MCF 10A (cell line): ENCODE results near the gene DOK4. TPM values are rescaled to one million over a fixed set of nuclear protein-coding genes. Genes with fewer than 3 reads are reported as not detected.

ENCODE experiments used
- BruUV-seq: library from RNA; stranded (reverse); fragments of 400-500 nt; replicated peaks from 2 replicates; lab custom pipeline; 2021; lab: Mats Ljungman, UMichigan
- CTCF ChIA-PET: fragments of 300-600 bp; sonication (Branson Sonifier 250); formaldehyde crosslinking; extraction: SDS; loops from one replicate; lab custom pipeline; 2021; ENCODE audit warnings: antibody characterized with exemption, inconsistent platforms; lab: Yijun Ruan, JAX
- POLR2A ChIA-PET: fragments of 300-600, 350-650 bp; sonication (Branson Sonifier 250); formaldehyde crosslinking; extraction: SDS; loops from one replicate; lab custom pipeline; 2020; ENCODE audit warnings: antibody characterized with exemption, inconsistent platforms; lab: Yijun Ruan, JAX
- DNase-seq: peaks from one replicate; pipeline ENCODE4 v3.0.0-alpha.2; 2018; ENCODE audit not compliant: unreplicated experiment
- H3K27ac Mint-ChIP-seq: one replicate; pipeline ENCODE4 v1.8.0; 2022; ENCODE audit warnings: mild to moderate bottlenecking, low read depth, mixed read lengths; ENCODE audit not compliant: unreplicated experiment
- H3K27me3 Mint-ChIP-seq: one replicate; pipeline ENCODE4 v1.8.0; 2022; ENCODE audit warnings: mixed read lengths; ENCODE audit not compliant: insufficient read depth, unreplicated experiment
- H3K36me3 Mint-ChIP-seq: one replicate; pipeline ENCODE4 v1.8.0; 2022; ENCODE audit warnings: mild to moderate bottlenecking, moderate library complexity, mixed read lengths; ENCODE audit not compliant: insufficient read depth, unreplicated experiment
- H3K4me1 Mint-ChIP-seq: one replicate; pipeline ENCODE4 v1.8.0; 2022; ENCODE audit warnings: mixed read lengths; ENCODE audit not compliant: insufficient read depth, unreplicated experiment
- H3K4me3 Mint-ChIP-seq: one replicate; pipeline ENCODE4 v1.8.0; 2022; ENCODE audit warnings: mild to moderate bottlenecking, moderate library complexity, mixed read lengths; ENCODE audit not compliant: unreplicated experiment
- H3K9me3 Mint-ChIP-seq: one replicate; pipeline ENCODE4 v1.8.0; 2022; ENCODE audit warnings: mixed read lengths; ENCODE audit not compliant: unreplicated experiment
- CTCF ChIP-seq: fragments of 200-600 bp; IDR thresholded peaks from one replicate; pipeline ENCODE4 v1.8.0; 2022; ENCODE audit warnings: antibody characterized with exemption, mild to moderate bottlenecking; ENCODE audit not compliant: unreplicated experiment
- intact Hi-C: fragments of 100-400 bp; cut with micrococcal nuclease; formaldehyde crosslinking; loops from 2 replicates; pipeline ENCODE4 v1.14.1; 2022
- total RNA-seq: library from RNA; stranded (reverse); gene quantifications from 2 replicates; pipeline ENCODE4 v1.2.3, GENCODE V29; 2022

Gene DOK4
- total RNA-seq, 1 experiment from 2014 or later: 6.4 TPM

- no peaks in the 10 kb centered on the region for H3K9me3 Mint-ChIP-seq
- H3K4me1 Mint-ChIP-seq: peaks cover 18% of the 10 kb centered on the region
- ChIA-PET POLR2A (no interaction called here), CTCF (interaction anchor here (0.7 to 2.0 kb wide), 2 partner anchors 108 to 123 kb away, joined by 4 to 8 read pairs; no protein-coding TSS in a partner anchor)
- H3K4me3 Mint-ChIP-seq: no peak overlapping the region
- BruUV-seq: no TSS peak
- no peak overlapping the region for H3K27ac Mint-ChIP-seq
- no peak for DNase-seq
- no peaks in the 10 kb centered on the region for H3K27me3 Mint-ChIP-seq
- intact Hi-C loops: no loop called here
- H3K36me3 Mint-ChIP-seq: peaks cover 6% of the 10 kb centered on the region
- no peak for TF ChIP-seq CTCF
These were observed 40.2 kb upstream of the DOK4 start for GRCh38 chr16:57526498-57526897.

- Mint-ChIP-seq H3K4me1 (peaks cover 11% of the 10 kb centered on the region), H3K27me3 (no peaks in the 10 kb centered on the region), H3K27ac (no peak overlapping the region), H3K36me3 (peaks cover 6% of the 10 kb centered on the region), H3K9me3 (no peaks in the 10 kb centered on the region), H3K4me3 (no peak overlapping the region)
- no peak for DNase-seq
- intact Hi-C loops: no loop called here
- POLR2A ChIA-PET: no interaction called here
- TF ChIP-seq CTCF: no peak
- no TSS peak for BruUV-seq
- CTCF ChIA-PET: interaction anchor here (0.7 to 2.0 kb wide), 4 partner anchors 9 to 124 kb away, joined by 3 to 8 read pairs (median 4); no protein-coding TSS in a partner anchor
These were observed 39.5 kb upstream of the DOK4 start for GRCh38 chr16:57525761-57526160.

GRCh38 chr16:57522960-57523359 is 36.7 kb upstream of the DOK4 start:
- H3K27me3 Mint-ChIP-seq: no peaks in the 10 kb centered on the region
- no peak for TF ChIP-seq CTCF
- CTCF ChIA-PET: interaction anchor here (0.6 to 8.3 kb wide), 5 partner anchors 60 to 223 kb away, joined by 3 to 129 read pairs (median 3); partner anchors contain the start of gene POLR2C
- no peak overlapping the region for H3K27ac Mint-ChIP-seq
- POLR2A ChIA-PET: interaction anchor here (0.6 to 1.0 kb wide), 3 partner anchors 171 to 885 kb away, joined by 3 read pairs; no protein-coding TSS in a partner anchor
- no peak overlapping the region for H3K4me3 Mint-ChIP-seq
- H3K4me1 Mint-ChIP-seq: no peaks in the 10 kb centered on the region
- no peak for DNase-seq
- intact Hi-C loops: no loop called here
- no TSS peak for BruUV-seq
- no peaks in the 10 kb centered on the region for H3K9me3 Mint-ChIP-seq
- peaks cover 1% of the 10 kb centered on the region for H3K36me3 Mint-ChIP-seq

- ChIA-PET CTCF (interaction anchor here (0.6 to 8.3 kb wide), 31 partner anchors 9 to 748 kb away, joined by 3 to 129 read pairs (median 4); partner anchors contain the start of gene ADGRG5), POLR2A (no interaction called here)
- H3K27me3 Mint-ChIP-seq: no peaks in the 10 kb centered on the region
- peaks cover 7% of the 10 kb centered on the region for H3K36me3 Mint-ChIP-seq
- no peaks in the 10 kb centered on the region for H3K9me3 Mint-ChIP-seq
- intact Hi-C loops: loop anchor here (1.0 kb wide), 2 partner anchors 101 to 220 kb away; no protein-coding TSS in a partner anchor
- no peaks in the 10 kb centered on the region for H3K4me1 Mint-ChIP-seq
- TF ChIP-seq CTCF: peak; percentile 92
- no peak overlapping the region for H3K27ac Mint-ChIP-seq
- no peak overlapping the region for H3K4me3 Mint-ChIP-seq
- no TSS peak for BruUV-seq
- peak; percentile 67 for DNase-seq
These were observed 33.6 kb upstream of the DOK4 start for GRCh38 chr16:57519796-57520360.
